ENCODE measurements around the gene SMIM23. TPM values are rescaled to one million over a fixed set of nuclear protein-coding genes. Genes with fewer than 3 reads are reported as not detected.

The SMIM23 gene
- total RNA-seq, 1 experiment from 2014 or later = not detected

DNA sequence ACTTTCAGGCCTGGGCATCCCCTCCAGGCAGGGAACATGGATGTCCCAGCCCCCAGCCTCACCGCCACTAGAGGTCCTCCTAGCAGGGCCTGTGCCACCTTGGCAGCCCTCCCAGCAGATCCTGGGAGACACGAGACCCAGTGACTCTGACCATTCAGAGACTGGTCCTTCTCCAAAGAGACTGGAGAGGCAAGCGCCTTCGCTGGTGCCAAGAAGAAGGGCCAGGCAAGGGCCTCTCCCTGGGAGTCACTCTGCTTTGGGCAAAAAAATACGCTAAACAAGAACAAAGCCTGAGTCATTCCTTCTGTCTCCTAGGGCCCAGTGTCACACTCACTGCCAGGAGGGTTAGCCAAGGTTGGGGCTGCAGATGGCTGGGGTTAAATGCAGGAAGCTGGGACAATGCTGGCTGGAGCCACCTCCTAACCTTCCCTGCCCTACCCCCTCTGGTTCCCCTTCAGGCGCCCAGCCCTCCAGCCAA lies 35.3 kb upstream of the SMIM23 start:
- peak; percentile 12 for TF ChIP-seq CTCF (IDR thresholded peaks at IDR 0.05; ENCODE audit: unreplicated experiment)
- DNase-seq (ENCODE audit: unreplicated experiment) = peak; percentile 86
- peaks cover 52% of the 10 kb centered on the region for H3K4me1 Mint-ChIP-seq (ENCODE audit: insufficient read depth, unreplicated experiment)
- no peaks in the 10 kb centered on the region for H3K9me3 Mint-ChIP-seq (ENCODE audit: unreplicated experiment)
- BruUV-seq (replicated peaks) = no TSS peak
- ChIA-PET CTCF (no interaction called here), POLR2A (interaction anchor here (0.6 kb wide), 1 partner anchor 152 kb away, joined by 3 read pairs; no protein-coding TSS in a partner anchor)
- no peak overlapping the region for H3K4me3 Mint-ChIP-seq (ENCODE audit: unreplicated experiment)
- intact Hi-C loops (cut with micrococcal nuclease) = no loop called here
- H3K27ac Mint-ChIP-seq (ENCODE audit: low read depth, unreplicated experiment) = no peak overlapping the region
- no peaks in the 10 kb centered on the region for H3K27me3 Mint-ChIP-seq (ENCODE audit: insufficient read depth, unreplicated experiment)
- no peaks in the 10 kb centered on the region for H3K36me3 Mint-ChIP-seq (ENCODE audit: insufficient read depth, unreplicated experiment)

- no peak overlapping the region for H3K4me3 Mint-ChIP-seq (ENCODE audit: unreplicated experiment)
- POLR2A ChIA-PET = interaction anchor here (1.6 to 5.7 kb wide), 2 partner anchors 8 to 13 kb away, joined by 4 to 64 read pairs; no protein-coding TSS in a partner anchor
- no peak for TF ChIP-seq CTCF (IDR thresholded peaks at IDR 0.05; ENCODE audit: unreplicated experiment)
- BruUV-seq (replicated peaks) = no TSS peak
- H3K4me1 Mint-ChIP-seq (ENCODE audit: insufficient read depth, unreplicated experiment) = peaks cover 40% of the 10 kb centered on the region
- peaks cover 10% of the 10 kb centered on the region for H3K9me3 Mint-ChIP-seq (ENCODE audit: unreplicated experiment)
- CTCF ChIA-PET = interaction anchor here (1.1 to 5.3 kb wide), 2 partner anchors 8 to 24 kb away, joined by 3 to 32 read pairs; no protein-coding TSS in a partner anchor
- H3K27ac Mint-ChIP-seq (ENCODE audit: low read depth, unreplicated experiment) = no peak overlapping the region
- H3K27me3 Mint-ChIP-seq (ENCODE audit: insufficient read depth, unreplicated experiment) = no peaks in the 10 kb centered on the region
- peak; percentile 62 for DNase-seq (ENCODE audit: unreplicated experiment)
- intact Hi-C loops (cut with micrococcal nuclease) = no loop called here
- H3K36me3 Mint-ChIP-seq (ENCODE audit: insufficient read depth, unreplicated experiment) = no peaks in the 10 kb centered on the region
These were observed 30.2 kb upstream of the SMIM23 start for GRCh38 chr5:171755354-171755821.

GRCh38 chr5:171757853-171758535 lies 27.6 kb upstream of the SMIM23 start:
- Mint-ChIP-seq H3K27me3 (ENCODE audit: insufficient read depth, unreplicated experiment) (no peaks in the 10 kb centered on the region), H3K27ac (ENCODE audit: low read depth, unreplicated experiment) (peak overlapping the region; percentile 79), H3K4me1 (ENCODE audit: insufficient read depth, unreplicated experiment) (peaks cover 30% of the 10 kb centered on the region), H3K36me3 (ENCODE audit: insufficient read depth, unreplicated experiment) (no peaks in the 10 kb centered on the region), H3K9me3 (ENCODE audit: unreplicated experiment) (peaks cover 10% of the 10 kb centered on the region), H3K4me3 (ENCODE audit: unreplicated experiment) (no peak overlapping the region)
- POLR2A ChIA-PET = interaction anchor here (0.6 to 5.7 kb wide), 9 partner anchors 9 to 491 kb away, joined by 3 to 64 read pairs (median 3); no protein-coding TSS in a partner anchor
- CTCF ChIA-PET = interaction anchor here (0.7 to 5.3 kb wide), 3 partner anchors 11 to 102 kb away, joined by 3 to 32 read pairs (median 8); no protein-coding TSS in a partner anchor
- no TSS peak for BruUV-seq (replicated peaks)
- no peak for TF ChIP-seq CTCF (IDR thresholded peaks at IDR 0.05; ENCODE audit: unreplicated experiment)
- intact Hi-C loops (cut with micrococcal nuclease) = no loop called here
- DNase-seq (ENCODE audit: unreplicated experiment) = peak; percentile 95

DNA sequence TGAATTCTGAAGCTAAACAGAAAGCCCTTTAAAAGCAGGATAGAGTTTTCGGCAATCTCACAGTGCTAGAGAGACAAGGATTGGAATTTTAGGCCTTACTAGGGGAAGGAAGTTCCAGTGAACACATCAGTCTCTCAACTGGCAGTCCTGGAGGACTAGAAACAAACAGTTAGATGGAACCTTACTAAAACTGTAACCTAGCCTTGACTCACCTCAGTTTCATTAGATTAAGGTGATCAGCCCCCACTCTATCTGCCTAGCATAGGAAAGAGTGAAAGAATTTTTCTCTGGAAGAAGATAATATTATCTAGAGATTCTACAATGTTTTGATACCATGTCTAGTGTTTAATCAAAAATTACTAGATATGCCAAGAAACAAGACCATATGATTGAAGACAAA lies 25.8 kb upstream of the SMIM23 start:
- no peak for TF ChIP-seq CTCF (IDR thresholded peaks at IDR 0.05; ENCODE audit: unreplicated experiment)
- Mint-ChIP-seq H3K27me3 (ENCODE audit: insufficient read depth, unreplicated experiment) (no peaks in the 10 kb centered on the region), H3K36me3 (ENCODE audit: insufficient read depth, unreplicated experiment) (no peaks in the 10 kb centered on the region), H3K27ac (ENCODE audit: low read depth, unreplicated experiment) (no peak overlapping the region), H3K4me1 (ENCODE audit: insufficient read depth, unreplicated experiment) (peaks cover 30% of the 10 kb centered on the region), H3K9me3 (ENCODE audit: unreplicated experiment) (peaks cover 11% of the 10 kb centered on the region), H3K4me3 (ENCODE audit: unreplicated experiment) (no peak overlapping the region)
- ChIA-PET POLR2A (interaction anchor here (1.2 to 5.7 kb wide), 2 partner anchors 13 to 23 kb away, joined by 5 to 64 read pairs; no protein-coding TSS in a partner anchor), CTCF (interaction anchor here (5.3 kb wide), 1 partner anchor 12 kb away, joined by 32 read pairs; no protein-coding TSS in a partner anchor)
- DNase-seq (ENCODE audit: unreplicated experiment) = no peak
- intact Hi-C loops (cut with micrococcal nuclease) = no loop called here
- no TSS peak for BruUV-seq (replicated peaks)
